Kidney (tissue), 14 donors: Measurements from ENCODE around the gene ZNF385C. TPM values are rescaled to one million over a fixed set of nuclear protein-coding genes. Genes with fewer than 3 reads are reported as not detected.
A peak's percentile ranks its signal among the peaks of the same experiment; 100 is the strongest.

Experiments used
- DNase-seq, 5 donors: peaks; one replicate each; pipeline ENCODE4 v3.0.0-alpha.2; 2013 to 2020
- FAIRE-seq: peaks from 2 replicates; lab custom pipeline; 2012; peaks lifted over from hg19 to GRCh38; lab: Jason Lieb, UNC
- H3K27ac ChIP-seq, 2 donors: one replicate each; pipeline ENCODE4 v1.7.0; 2013; ENCODE audit warnings: low read depth in 2 of 2, low read length in 2 of 2, inconsistent platforms in 1 of 2
- H3K27me3 ChIP-seq: one replicate; pipeline ENCODE4 v1.7.1; 2013; ENCODE audit warnings: low read length, inconsistent platforms; ENCODE audit not compliant: control insufficient read depth, insufficient read depth
- H3K36me3 ChIP-seq, 3 donors: one replicate each; pipeline versions ENCODE4 v1.7.0 to v1.7.1; 2013; ENCODE audit warnings: low read length in 3 of 3, control low read depth in 1 of 3, inconsistent platforms in 1 of 3; ENCODE audit not compliant: insufficient read depth in 3 of 3, control insufficient read depth in 2 of 3
- H3K4me1 ChIP-seq, 3 donors: one replicate each; pipeline versions ENCODE4 v1.7.0 to v1.7.1; 2013; ENCODE audit warnings: low read length in 3 of 3, inconsistent platforms in 1 of 3, low read depth in 1 of 3; ENCODE audit not compliant: control insufficient read depth in 2 of 3, insufficient read depth in 2 of 3
- H3K4me3 ChIP-seq, 3 donors: one replicate each; pipeline versions ENCODE4 v1.7.0 to v1.8.1; 2013; ENCODE audit warnings: low read length in 3 of 3, control low read depth in 1 of 3, inconsistent platforms in 1 of 3
- H3K9ac ChIP-seq, 3 donors: one replicate each; pipeline versions ENCODE4 v1.7.0 to v1.7.1; 2013; ENCODE audit warnings: low read length in 3 of 3, control low read depth in 1 of 3, inconsistent platforms in 1 of 3
- H3K9me3 ChIP-seq, 3 donors: one replicate each; pipeline versions ENCODE4 v1.7.0 to v1.7.1; 2013; ENCODE audit warnings: low read length in 3 of 3, control low read depth in 1 of 3, inconsistent platforms in 1 of 3; ENCODE audit not compliant: control insufficient read depth in 2 of 3, insufficient read depth in 1 of 3
- CTCF ChIP-seq: IDR thresholded peaks from 3 replicates; pipeline ENCODE4 v1.5.1; 2012; ENCODE audit warnings: mild to moderate bottlenecking, moderate library complexity, borderline replicate concordance; ENCODE audit not compliant: insufficient read depth; ENCODE audit errors: extremely low read depth
- intact Hi-C: fragments of 100-400 bp; cut with DNase I; formaldehyde crosslinking; loops from one replicate; pipeline ENCODE4 v1.11.1; 2022
- polyA plus RNA-seq: library from polyadenylated mRNA; stranded (reverse); fragments of 350-450 nt; fragmentation: Illumina TruSeq; extraction: RNeasy Lipid Tissue Mini Kit (QIAGEN cat#74804); gene quantifications from one replicate; pipeline ENCODE4 v1.2.3, GENCODE V29; 2014; ENCODE audit warnings: low read depth, low replicate concordance; ENCODE audit not compliant: insufficient read depth
- total RNA-seq: library from RNA; stranded (reverse); fragmentation: NEBNext Ultra II Directional; extraction: Animal tissue kit (Norgen Biotek cat#: 25700); gene quantifications from one replicate; pipeline ENCODE4 v1.2.1, GENCODE V29; 2021
- donor health status: control.
- donor health status: control.
- donor health status: control.
- donor health status: control.
- donor health status: control.
- donor health status: DM: yes; HTN: yes; CAD: no.
- donor health status: Normal renal cell carcinoma (clear cell type).

The ZNF385C gene
- total and polyA plus RNA-seq, 2 donors from 2014 or later, result 1.1 to 1.2 TPM

GRCh38 chr17:41987642-41988041, 110.6 kb downstream of the ZNF385C start:
- DNase-seq (no peak), FAIRE-seq (no peak)
- Histone ChIP-seq H3K9me3 (no peaks in the 10 kb centered on the region), H3K9ac (no peak overlapping the region), H3K4me1 (no peaks in the 10 kb centered on the region), H3K4me3 (no peak overlapping the region), H3K27ac (no peak overlapping the region), H3K36me3 (peaks cover 24 to 68% (median 41%) of the 10 kb centered on the region in 3 donors), H3K27me3 (no peaks in the 10 kb centered on the region)
- no peak for TF ChIP-seq CTCF
- intact Hi-C loops, result no loop called here

- Histone ChIP-seq H3K27ac (no peak overlapping the region), H3K4me3 (no peak overlapping the region), H3K4me1 (no peaks in the 10 kb centered on the region), H3K9ac (no peak overlapping the region), H3K36me3 (peaks cover 24 to 67% (median 42%) of the 10 kb centered on the region in 3 donors), H3K27me3 (no peaks in the 10 kb centered on the region), H3K9me3 (no peaks in the 10 kb centered on the region)
- no peak for TF ChIP-seq CTCF
- FAIRE-seq (no peak), DNase-seq (no peak)
- intact Hi-C loops, result no loop called here
Measured at GRCh38 chr17:41986634-41987033, 111.6 kb downstream of the ZNF385C start.

GRCh38 chr17:41985919-41986318, 112.4 kb downstream of the ZNF385C start:
- Histone ChIP-seq H3K9ac (no peak overlapping the region), H3K4me3 (no peak overlapping the region), H3K9me3 (no peaks in the 10 kb centered on the region), H3K27ac (no peak overlapping the region), H3K4me1 (no peaks in the 10 kb centered on the region), H3K36me3 (peaks cover 23 to 66% (median 45%) of the 10 kb centered on the region in 3 donors), H3K27me3 (no peaks in the 10 kb centered on the region)
- intact Hi-C loops, result no loop called here
- no peak for FAIRE-seq
- peak in 1 of 5 donors; percentile 11 for DNase-seq
- TF ChIP-seq CTCF, result no peak

- Histone ChIP-seq H3K9ac (no peak overlapping the region), H3K27ac (no peak overlapping the region), H3K36me3 (peaks cover 23 to 60% (median 44%) of the 10 kb centered on the region in 3 donors), H3K4me3 (no peak overlapping the region), H3K27me3 (no peaks in the 10 kb centered on the region), H3K4me1 (no peaks in the 10 kb centered on the region), H3K9me3 (no peaks in the 10 kb centered on the region)
- no peak for TF ChIP-seq CTCF
- FAIRE-seq, result no peak
- DNase-seq, result peak in 1 of 5 donors; percentile 35
- intact Hi-C loops, result no loop called here
Measured at GRCh38 chr17:41984454-41984853, 113.8 kb downstream of the ZNF385C start.
